COLO829 (cell line): ENCODE measurements around the gene PAGR1.
"Not testable (repeated sequence)": the region's sequence is repeated elsewhere in the genome, so short reads cannot be mapped to it uniquely, and the experiment has no call there.

Source experiments
- DNase-seq: peaks from one replicate; pipeline ENCODE4 v3.0.0; 2012; ENCODE audit warnings: low spot score

Gene PAGR1

DNA sequence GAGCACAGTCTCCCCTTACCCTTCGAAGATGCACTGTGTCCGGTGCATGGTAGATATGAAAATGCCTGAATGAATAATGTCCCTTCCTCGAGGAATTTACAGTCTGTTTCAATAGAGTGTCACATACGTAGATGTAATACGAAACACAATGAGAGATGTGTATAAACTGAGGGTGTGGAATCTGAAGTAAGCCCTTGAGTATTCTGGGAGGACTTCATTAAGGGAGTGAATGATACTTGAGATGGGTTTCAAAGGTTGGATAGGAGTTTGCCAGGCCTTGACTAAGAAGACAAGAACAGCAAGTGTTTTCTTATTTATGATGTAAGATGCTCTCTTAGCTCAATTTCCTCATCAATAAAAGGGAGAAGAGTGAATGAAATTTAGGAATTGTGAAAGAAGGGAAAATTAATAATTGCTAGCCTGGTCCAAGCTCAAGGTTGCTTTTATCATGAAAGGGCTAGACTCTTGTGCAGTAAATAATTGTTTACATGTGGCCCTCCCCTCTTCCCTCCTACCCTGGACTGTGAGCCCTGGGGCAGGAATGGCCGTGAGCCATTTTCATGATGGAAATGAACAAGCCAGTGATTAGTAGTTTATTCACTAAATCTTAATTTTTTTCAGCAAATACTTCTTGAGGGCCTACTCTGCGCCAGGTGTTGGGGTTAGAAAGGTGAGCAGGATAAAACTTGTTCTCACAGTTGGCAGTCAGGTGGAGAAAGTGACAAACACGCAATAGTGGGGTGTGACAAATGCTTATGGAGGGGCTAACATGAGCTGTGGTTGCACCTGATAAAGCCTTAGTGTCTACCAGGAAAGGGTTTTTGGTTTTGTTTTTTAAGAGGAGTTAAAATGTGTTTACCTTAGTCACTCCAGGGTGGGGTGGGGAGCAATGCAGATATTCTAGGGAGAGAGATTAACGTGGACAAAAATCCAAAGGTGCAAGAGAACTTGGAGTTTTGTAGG lies 23.8 kb upstream of the PAGR1 start:
- DNase-seq = no peak

DNA sequence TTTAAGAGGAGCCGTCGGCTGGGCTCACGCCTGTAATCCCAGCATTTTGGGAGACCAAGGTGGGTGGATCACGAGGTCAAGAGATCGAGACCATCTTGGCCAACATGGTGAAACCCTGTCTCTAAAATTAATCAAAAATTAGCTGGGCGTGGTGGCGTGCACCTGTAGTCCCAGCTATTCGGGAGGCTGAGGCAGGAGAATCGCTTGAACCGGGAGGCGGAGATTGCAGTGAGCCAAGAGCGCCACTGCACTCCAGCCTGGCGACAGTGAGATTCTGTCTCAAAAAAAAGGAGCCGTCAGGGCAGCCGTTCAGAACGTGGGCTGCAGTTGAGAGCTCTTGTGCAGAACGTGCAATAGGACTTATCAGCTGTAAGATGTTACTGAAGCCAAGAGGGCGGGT lies 22.8 kb upstream of the PAGR1 start:
- DNase-seq = not testable (repeated sequence)

- no peak for DNase-seq
Observed at GRCh38 chr16:29794231-29794710, 21.7 kb upstream of the PAGR1 start.

GRCh38 chr16:29802416-29802935 lies 13.5 kb upstream of the PAGR1 start:
- no peak for DNase-seq

DNA sequence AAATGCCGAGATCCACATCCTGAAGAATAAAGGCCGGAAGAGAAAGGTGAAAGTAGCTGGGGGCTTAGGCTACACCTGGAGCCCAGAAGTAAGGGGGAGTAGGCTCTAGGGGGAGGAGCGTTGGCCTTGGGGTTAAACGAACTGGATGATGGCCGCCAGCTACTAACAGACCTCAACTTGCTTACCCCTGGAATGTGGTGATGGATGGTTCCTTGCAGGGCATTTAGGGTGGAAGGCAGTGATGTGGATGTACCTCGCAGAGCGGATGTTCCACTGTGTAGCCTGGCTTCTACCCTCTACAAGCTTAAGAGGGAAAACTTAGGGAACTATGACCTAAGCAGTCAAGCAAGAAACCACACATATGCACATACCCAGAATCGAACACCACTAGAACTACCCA lies 11.9 kb upstream of the PAGR1 start:
- no peak for DNase-seq

DNA sequence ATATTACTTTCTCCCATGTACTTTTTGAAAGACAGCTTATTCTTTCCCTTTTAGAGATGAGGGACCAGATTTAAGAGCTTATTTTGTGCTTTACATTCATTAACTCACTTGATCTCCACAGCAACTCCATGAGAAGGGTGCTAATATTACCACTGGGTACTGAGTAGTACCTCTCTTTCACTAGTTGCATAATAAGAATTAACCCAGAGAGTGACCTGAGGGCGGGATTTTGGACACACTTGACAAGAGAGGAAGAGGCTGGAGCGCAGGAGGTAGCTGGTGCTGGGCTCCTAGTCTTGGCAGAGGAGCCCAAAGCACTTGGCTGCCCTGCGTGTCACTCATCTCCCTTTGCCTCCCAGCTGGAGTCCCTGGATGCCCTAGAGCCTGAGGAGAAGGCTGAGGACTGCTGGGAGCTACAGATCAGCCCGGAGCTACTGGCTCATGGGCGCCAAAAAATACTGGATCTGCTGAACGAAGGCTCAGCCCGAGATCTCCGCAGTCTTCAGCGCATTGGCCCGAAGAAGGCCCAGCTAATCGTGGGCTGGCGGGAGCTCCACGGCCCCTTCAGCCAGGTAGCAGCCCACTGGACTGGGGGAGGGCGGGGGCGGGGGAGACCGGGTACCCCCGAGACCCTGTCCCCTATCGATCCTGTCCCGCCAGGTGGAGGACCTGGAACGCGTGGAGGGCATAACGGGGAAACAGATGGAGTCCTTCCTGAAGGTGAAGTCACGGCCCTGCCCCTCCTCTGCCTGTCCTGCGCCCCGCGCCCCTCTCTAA lies 11.3 kb upstream of the PAGR1 start:
- DNase-seq = no peak

DNA sequence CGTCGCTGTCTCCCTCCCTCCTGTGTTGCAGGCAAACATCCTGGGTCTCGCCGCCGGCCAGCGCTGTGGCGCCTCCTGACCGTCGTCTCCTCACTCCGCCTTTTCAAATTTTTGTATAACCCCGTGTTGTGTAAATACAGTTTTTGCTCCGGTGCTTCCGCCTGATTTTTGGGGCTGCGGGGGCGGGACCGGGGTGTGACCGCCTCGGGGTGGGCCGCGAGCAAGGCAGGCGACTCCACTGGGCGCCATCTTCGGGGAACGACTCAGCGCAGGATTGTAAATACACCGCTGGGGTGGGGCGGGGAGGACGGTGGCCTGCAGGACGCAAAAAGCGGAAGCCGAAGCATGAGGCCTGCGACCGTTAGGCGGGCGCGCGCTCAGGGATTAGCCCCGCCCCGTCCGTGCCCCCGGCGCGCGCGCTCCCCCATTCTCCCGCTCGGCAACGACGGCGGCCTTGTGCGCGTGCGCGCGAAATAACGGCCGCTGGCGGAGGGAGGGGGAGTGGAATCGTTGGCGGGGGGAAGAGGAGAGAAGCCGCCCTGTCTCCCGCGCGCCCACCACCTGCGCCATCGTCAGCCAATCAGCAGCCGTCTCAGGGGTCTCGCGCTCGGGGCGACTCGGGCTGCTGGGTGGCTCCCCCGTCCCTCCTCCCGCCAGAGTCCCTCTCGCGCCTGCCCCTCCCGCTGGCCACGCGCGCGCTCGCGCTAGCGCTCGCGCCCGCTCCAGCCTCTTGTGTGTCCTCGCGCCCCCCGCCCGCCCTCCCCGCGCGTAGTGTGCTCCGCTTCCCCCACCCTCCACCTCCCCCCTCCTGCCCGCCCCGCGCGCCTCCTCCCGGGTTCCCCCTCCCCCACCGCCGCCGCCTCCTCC lies 10.5 kb upstream of the PAGR1 start:
- DNase-seq = peak; percentile 87

GRCh38 chr16:29806099-29806579 lies 9.8 kb upstream of the PAGR1 start, which contains the start of gene MAZ:
MAZ (plus strand) TSS chr16:29806529; CDS start chr16:29806702, 173 bp downstream.
- DNase-seq = peak; percentile 85

DNA sequence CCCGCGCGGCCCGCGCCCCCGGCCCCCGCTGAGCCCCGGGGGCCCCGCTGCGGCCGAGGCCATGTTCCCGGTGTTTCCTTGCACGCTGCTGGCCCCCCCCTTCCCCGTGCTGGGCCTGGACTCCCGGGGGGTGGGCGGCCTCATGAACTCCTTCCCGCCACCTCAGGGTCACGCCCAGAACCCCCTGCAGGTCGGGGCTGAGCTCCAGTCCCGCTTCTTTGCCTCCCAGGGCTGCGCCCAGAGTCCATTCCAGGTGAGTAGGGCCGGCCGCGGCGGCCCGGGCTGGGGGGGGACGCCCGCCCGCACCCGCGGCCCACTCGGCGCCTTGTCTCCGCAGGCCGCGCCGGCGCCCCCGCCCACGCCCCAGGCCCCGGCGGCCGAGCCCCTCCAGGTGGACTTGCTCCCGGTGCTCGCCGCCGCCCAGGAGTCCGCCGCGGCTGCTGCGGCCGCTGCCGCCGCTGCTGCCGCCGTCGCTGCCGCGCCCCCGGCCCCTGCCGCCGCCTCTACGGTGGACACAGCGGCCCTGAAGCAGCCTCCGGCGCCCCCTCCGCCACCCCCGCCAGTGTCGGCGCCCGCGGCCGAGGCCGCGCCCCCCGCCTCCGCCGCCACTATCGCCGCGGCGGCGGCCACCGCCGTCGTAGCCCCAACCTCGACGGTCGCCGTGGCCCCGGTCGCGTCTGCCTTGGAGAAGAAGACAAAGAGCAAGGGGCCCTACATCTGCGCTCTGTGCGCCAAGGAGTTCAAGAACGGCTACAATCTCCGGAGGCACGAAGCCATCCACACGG lies 9.1 kb upstream of the PAGR1 start:
- DNase-seq = no peak

- peak; percentile 77 for DNase-seq
Observed at GRCh38 chr16:29807426-29808218, 8.3 kb upstream of the PAGR1 start.

DNA sequence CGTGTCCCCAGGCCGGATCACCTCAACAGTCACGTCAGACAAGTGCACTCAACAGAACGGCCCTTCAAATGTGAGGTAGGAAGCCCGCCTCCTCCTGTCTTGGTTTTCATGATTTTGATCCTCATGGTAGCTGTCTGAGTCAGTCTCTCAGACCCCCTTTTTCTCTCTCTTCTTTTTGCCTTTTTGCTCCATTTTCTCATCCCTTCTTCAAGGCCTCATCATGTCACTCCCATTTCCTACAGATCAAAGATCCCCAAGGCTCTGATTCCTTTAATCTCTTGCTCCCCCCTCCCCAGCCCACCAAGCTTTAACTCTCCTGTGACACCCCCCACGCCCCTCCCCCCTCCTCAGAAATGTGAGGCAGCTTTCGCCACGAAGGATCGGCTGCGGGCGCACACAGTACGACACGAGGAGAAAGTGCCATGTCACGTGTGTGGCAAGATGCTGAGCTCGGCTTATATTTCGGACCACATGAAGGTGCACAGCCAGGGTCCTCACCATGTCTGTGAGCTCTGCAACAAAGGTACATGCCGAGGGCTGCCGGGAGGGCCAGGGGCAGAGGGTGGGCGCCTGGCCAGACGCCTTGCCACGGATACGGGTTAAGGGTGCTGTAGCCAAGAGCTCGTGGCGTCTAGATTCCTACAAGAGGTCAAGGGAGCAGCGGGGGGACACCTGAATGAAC lies 7.6 kb upstream of the PAGR1 start:
- no peak for DNase-seq

GRCh38 chr16:29809031-29809747 lies 6.8 kb upstream of the PAGR1 start:
- DNase-seq = no peak

DNA sequence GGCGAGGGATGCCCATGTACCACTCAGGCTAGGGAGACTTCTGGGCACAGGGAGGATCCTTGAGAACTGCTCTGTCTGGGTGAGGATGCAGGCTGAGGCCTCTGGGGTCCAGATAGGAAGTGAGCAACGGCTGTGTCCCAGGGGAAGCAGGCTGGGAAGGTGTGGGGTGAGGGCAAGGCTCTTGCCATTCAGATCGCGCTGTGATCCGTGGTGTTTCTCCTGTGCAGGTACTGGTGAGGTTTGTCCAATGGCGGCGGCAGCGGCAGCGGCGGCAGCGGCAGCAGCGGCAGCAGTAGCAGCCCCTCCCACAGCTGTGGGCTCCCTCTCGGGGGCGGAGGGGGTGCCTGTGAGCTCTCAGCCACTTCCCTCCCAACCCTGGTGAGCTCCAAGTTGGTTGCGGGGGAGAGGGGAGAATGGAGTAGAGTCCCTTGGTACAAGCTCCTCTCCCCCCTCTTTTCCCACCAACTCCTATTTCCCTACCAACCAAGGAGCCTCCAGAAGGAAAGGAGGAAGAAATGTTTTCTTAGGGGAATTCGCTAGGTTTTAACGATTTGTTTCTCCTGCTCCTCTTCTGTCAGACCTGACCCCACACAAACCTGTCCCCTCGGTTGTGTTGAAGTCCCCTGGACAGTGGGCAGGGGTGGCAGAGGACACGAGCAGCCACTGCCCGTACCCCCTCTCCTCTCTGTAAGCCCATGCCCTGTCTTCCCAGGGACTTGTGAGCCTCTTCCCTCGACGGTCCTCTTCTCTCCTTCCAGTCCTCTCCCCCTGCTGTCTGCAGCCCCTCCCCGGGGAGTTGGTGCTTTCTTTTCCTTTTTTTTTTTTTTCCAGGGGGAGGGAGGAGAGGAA lies 5.9 kb upstream of the PAGR1 start:
- no peak for DNase-seq

- no peak for DNase-seq
Observed at GRCh38 chr16:29810699-29811169, 5.2 kb upstream of the PAGR1 start.

DNA sequence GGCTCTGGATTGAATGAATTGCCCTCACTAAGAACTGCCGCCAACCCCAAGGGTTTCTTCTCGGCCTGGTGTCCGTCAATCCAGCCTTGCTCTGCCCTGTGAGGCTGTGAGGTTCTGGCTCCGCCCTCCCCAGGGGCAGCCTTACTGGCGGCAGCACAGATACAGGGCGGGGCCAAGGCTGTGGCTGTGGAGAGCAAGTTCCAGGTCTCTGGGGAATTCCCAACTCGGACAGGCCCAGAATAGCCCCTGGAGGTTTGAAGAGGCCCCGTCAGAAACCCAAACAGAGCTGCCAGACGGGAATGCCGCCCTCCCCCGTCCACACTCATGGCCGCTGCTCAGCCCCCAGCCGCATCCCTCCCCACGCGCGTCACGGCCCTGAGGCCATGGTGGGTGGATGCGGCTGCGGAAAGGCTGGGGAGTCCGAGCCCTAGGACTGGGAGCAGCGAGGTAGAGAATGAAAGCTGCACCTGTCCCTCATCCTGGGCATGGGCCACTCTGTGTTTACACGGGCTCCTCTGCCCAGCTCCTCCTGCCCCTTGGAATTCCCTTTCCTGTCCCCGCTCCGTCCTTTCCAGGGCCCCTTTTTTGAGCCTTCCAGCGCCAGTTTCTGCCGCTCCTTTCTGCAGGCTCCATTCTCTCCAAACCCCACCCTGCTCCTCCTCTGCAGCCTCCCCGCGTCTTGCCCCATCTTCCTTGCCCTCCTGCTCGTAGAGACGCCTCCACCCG lies 4.6 kb upstream of the PAGR1 start:
- DNase-seq = peak; percentile 96

DNA sequence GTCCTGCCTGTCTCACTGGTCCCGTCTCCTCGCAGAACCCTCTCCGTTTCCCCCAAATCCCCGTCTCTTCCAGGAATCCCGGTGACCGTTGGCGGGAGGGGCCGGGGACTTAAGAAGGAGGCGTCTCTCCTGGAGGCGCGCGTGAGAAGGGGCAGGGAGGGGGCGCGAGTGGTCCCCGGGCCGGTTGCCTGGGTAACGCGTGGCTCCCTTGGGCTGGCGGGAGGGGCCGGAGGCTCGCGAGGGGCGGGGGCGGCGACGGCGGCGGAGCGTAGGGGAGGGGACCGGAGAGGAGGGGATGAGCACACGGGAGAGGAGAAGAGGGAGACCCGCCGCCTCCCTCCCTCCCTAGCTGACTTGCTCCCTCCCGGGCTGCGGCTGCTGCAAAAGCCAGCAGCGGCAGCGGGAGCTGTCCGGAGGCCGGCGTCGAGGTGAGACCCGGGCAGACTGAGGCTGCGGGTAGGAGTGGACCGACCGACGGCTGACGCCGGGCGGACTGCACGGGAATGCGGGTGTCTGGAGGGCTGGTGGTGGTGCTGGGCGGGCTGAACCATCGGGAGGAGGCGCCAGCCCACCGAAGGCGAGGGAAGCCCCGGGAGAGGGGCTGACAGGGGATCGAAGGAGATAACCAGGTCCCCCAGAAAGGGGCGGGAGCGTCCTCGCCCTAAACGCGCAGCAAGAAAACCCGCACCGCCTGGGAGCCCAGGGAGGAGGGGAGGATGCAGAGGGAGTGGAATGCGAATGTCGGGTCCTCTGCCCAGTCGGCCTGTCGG lies 3.9 kb upstream of the PAGR1 start, which contains the start of gene PRRT2:
Gene PRRT2 (plus strand): TSS at position 298 of the 770 bp plus-strand sequence. CDS start 862 bp downstream, outside the sequence.
- DNase-seq = no peak
